Measurements from ENCODE around the gene GSTM3.

GRCh38 chr1:109785446-109786111, 44.7 kb upstream of the GSTM3 start:
- no peak for TF ChIP-seq GATA2 (IDR thresholded peaks at IDR 0.05; ENCODE audit: low read depth, low read length)
- TF ChIP-seq GATA3 (IDR thresholded peaks at IDR 0.05; ENCODE audit: low read depth, low read length), result no peak
